ENCODE data around the gene ASAP2. TPM values are rescaled to one million over a fixed set of nuclear protein-coding genes. Genes with fewer than 3 reads are reported as not detected.
A peak's percentile ranks its signal among the peaks of the same experiment; 100 is the strongest.

The ASAP2 gene
- polyA plus RNA-seq, 3 donors, result 0.08 to 1.1 (median 0.20) TPM

- H4K20me1 ChIP-seq (ENCODE audit: insufficient read depth, low read length), result peaks cover 19% of the 10 kb centered on the region
- WGBS (ENCODE audit: insufficient coverage), result under 1% methylated on average over 89 of the region's 91 CpGs
- peak within 1 kb of the TSS; percentile 71 to 97 (median 85) for H3K4me3 ChIP-seq (replicated peaks in 1 of 3; ENCODE audit: low read depth in 2 of 3, low read length in 3 of 3)
- H3K79me2 ChIP-seq (ENCODE audit: insufficient read depth, low read length), result peaks cover 85% of the 10 kb centered on the region
- H3K4me2 ChIP-seq (replicated peaks; ENCODE audit: extremely low read depth, low read length, poor library complexity, severe bottlenecking), result peak within 1 kb of the TSS; percentile 80
- H3K4me1 Mint-ChIP-seq, result peaks cover 17% of the 10 kb centered on the region
- peak; percentile 94 to 97 (median 97) for DNase-seq
- H3K27me3 Mint-ChIP-seq (ENCODE audit: low read depth in 3 of 3), result no peaks in the 10 kb centered on the region
- intact Hi-C loops (cut with micrococcal nuclease), result loop anchor here in 1 of 2 donors (5.0 kb wide), 1 partner anchor 286 kb away; no protein-coding TSS in a partner anchor
- H2AFZ ChIP-seq (ENCODE audit: insufficient read depth, low read depth, low read length, poor library complexity, severe bottlenecking), result peak within 1 kb of the TSS; percentile 90
- H3K9me3 ChIP-seq (replicated peaks in 1 of 2; ENCODE audit: control insufficient read depth in 1 of 2, insufficient read depth in 1 of 2, low read length in 2 of 2), result no peaks in the 10 kb centered on the region
- TF ChIP-seq, protein P1, sequence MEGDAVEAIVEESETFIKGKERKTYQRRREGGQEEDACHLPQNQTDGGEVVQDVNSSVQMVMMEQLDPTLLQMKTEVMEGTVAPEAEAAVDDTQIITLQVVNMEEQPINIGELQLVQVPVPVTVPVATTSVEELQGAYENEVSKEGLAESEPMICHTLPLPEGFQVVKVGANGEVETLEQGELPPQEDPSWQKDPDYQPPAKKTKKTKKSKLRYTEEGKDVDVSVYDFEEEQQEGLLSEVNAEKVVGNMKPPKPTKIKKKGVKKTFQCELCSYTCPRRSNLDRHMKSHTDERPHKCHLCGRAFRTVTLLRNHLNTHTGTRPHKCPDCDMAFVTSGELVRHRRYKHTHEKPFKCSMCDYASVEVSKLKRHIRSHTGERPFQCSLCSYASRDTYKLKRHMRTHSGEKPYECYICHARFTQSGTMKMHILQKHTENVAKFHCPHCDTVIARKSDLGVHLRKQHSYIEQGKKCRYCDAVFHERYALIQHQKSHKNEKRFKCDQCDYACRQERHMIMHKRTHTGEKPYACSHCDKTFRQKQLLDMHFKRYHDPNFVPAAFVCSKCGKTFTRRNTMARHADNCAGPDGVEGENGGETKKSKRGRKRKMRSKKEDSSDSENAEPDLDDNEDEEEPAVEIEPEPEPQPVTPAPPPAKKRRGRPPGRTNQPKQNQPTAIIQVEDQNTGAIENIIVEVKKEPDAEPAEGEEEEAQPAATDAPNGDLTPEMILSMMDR (IDR thresholded peaks at IDR 0.05), result no peak
- peak within 1 kb of the TSS; percentile 88 for H3K9ac ChIP-seq (ENCODE audit: insufficient read depth, low read length, poor library complexity, severe bottlenecking)
- H3K36me3 ChIP-seq (replicated peaks in 1 of 2; ENCODE audit: control insufficient read depth in 1 of 2, insufficient read depth in 2 of 2, low read length in 2 of 2), result peaks cover 0 to 20% of the 10 kb centered on the region in 2 donors
- peak within 1 kb of the TSS in 1 of 2 donors; percentile 96 for H3K4me3 Mint-ChIP-seq
- peaks cover 26 to 30% of the 10 kb centered on the region in 2 donors for H3K4me1 ChIP-seq (ENCODE audit: control insufficient read depth in 1 of 2, insufficient read depth in 2 of 2, low read length in 2 of 2)
- H3K36me3 Mint-ChIP-seq, result peaks cover 2 to 8% of the 10 kb centered on the region in 2 donors
- no peaks in the 10 kb centered on the region for H3K9me3 Mint-ChIP-seq
- H3K27me3 ChIP-seq (ENCODE audit: control insufficient read depth in 2 of 2, insufficient read depth in 2 of 2, low read length in 2 of 2), result no peaks in the 10 kb centered on the region
- peak within 1 kb of the TSS; percentile 83 to 96 (median 93) for H3K27ac Mint-ChIP-seq
- peak within 1 kb of the TSS; percentile 84 to 91 for H3K27ac ChIP-seq (ENCODE audit: low read depth in 1 of 2, low read length in 2 of 2)
Measured at GRCh38 chr2:9423100-9423921, 216.7 kb downstream of the ASAP2 start, which contains the start of the genes CPSF3 and ITGB1BP1. CPSF3 (plus strand) TSS chr2:9423654; CDS start chr2:9423774, 120 bp downstream. ITGB1BP1 (minus strand) TSS chr2:9423528; CDS start chr2:9418697, 4,831 bp downstream.

- peak; percentile 3 to 31 (median 7) for DNase-seq
- H3K79me2 ChIP-seq (ENCODE audit: insufficient read depth, low read length), result peaks cover 79% of the 10 kb centered on the region
Measured at GRCh38 chr2:9423922-9424272, 217.3 kb downstream of the ASAP2 start.

More at GRCh38 chr2:9423922-9424272, 217.3 kb downstream of the ASAP2 start:
- under 1% methylated on average over 21 of the region's 21 CpGs for WGBS (ENCODE audit: insufficient coverage)
- peaks cover 17% of the 10 kb centered on the region for H3K4me1 Mint-ChIP-seq
- Histone ChIP-seq H3K36me3 (replicated peaks in 1 of 2; ENCODE audit: control insufficient read depth in 1 of 2, insufficient read depth in 2 of 2, low read length in 2 of 2) (peaks cover 4 to 20% of the 10 kb centered on the region in 2 donors), H3K4me1 (ENCODE audit: control insufficient read depth in 1 of 2, insufficient read depth in 2 of 2, low read length in 2 of 2) (peaks cover 26 to 30% of the 10 kb centered on the region in 2 donors), H3K27ac (ENCODE audit: low read depth in 1 of 2, low read length in 2 of 2) (peak overlapping the region; percentile 84 to 91), H3K9ac (ENCODE audit: insufficient read depth, low read length, poor library complexity, severe bottlenecking) (peak overlapping the region; percentile 88), H4K20me1 (ENCODE audit: insufficient read depth, low read length) (peaks cover 14% of the 10 kb centered on the region), H3K4me2 (replicated peaks; ENCODE audit: extremely low read depth, low read length, poor library complexity, severe bottlenecking) (peak overlapping the region; percentile 80), H2AFZ (ENCODE audit: insufficient read depth, low read depth, low read length, poor library complexity, severe bottlenecking) (peak overlapping the region; percentile 90), H3K27me3 (ENCODE audit: control insufficient read depth in 2 of 2, insufficient read depth in 2 of 2, low read length in 2 of 2) (no peaks in the 10 kb centered on the region), H3K9me3 (replicated peaks in 1 of 2; ENCODE audit: control insufficient read depth in 1 of 2, insufficient read depth in 1 of 2, low read length in 2 of 2) (no peaks in the 10 kb centered on the region), H3K4me3 (replicated peaks in 1 of 3; ENCODE audit: low read depth in 2 of 3, low read length in 3 of 3) (peak overlapping the region; percentile 71 to 97 (median 85))
- H3K27ac Mint-ChIP-seq, result peak overlapping the region in 5 of 7 donors; percentile 91 to 96 (median 94)
- no peaks in the 10 kb centered on the region for H3K27me3 Mint-ChIP-seq (ENCODE audit: low read depth in 3 of 3)
- no peaks in the 10 kb centered on the region for H3K9me3 Mint-ChIP-seq
- H3K36me3 Mint-ChIP-seq, result peaks cover 3 to 5% of the 10 kb centered on the region in 2 donors
- intact Hi-C loops (cut with micrococcal nuclease), result loop anchor here in 1 of 2 donors (5.0 kb wide), 1 partner anchor 287 kb away; no protein-coding TSS in a partner anchor
- peak overlapping the region in 1 of 2 donors; percentile 96 for H3K4me3 Mint-ChIP-seq
- TF ChIP-seq, protein P1 (IDR thresholded peaks at IDR 0.05), result no peak

Data from CD14-positive monocyte (primary cell).